Heart left ventricle (tissue), 16 donors: ENCODE data around the gene RFX2. TPM values are rescaled to one million over a fixed set of nuclear protein-coding genes. Genes with fewer than 3 reads are reported as not detected.

ENCODE experiments used
- ATAC-seq, 4 donors: fragments of 200-7000 bp; cut with Tn5 transposase; one replicate each; pipeline ENCODE4 v1.9.1; 2020 to 2022; ENCODE audit warnings: moderate library complexity in 4 of 4, mild to moderate bottlenecking in 3 of 4, moderate number of reproducible peaks in 1 of 4
- DNase-seq, 5 donors: peaks; one replicate each; pipeline ENCODE4 v3.0.0-alpha.2; 2020
- H3K27ac ChIP-seq, 12 donors: fragments of 200-600 bp; sonication (generic) in 4 of 12; one replicate each; pipeline versions ENCODE4 v1.5.0 to v1.8.0; 2016 to 2022; ENCODE audit warnings: mild to moderate bottlenecking in 2 of 12
- H3K27me3 ChIP-seq, 9 donors: fragments of 200-600 bp; sonication (generic) in 2 of 9; one replicate each; pipeline versions ENCODE4 v1.5.1 to v1.8.0; 2016 to 2022; ENCODE audit warnings: mild to moderate bottlenecking in 3 of 9
- H3K36me3 ChIP-seq, 9 donors: fragments of 200-600 bp; sonication (generic) in 2 of 9; one replicate each; pipeline versions ENCODE4 v1.5.0 to v1.8.0; 2018 to 2022; ENCODE audit warnings: mild to moderate bottlenecking in 2 of 9
- H3K4me1 ChIP-seq, 12 donors: fragments of 200-600 bp; sonication (generic) in 4 of 12; one replicate each; pipeline versions ENCODE4 v1.5.0 to v1.8.0; 2016 to 2022; ENCODE audit warnings: mild to moderate bottlenecking in 3 of 12
- H3K4me3 ChIP-seq, 12 donors: fragments of 200-600 bp; sonication (generic) in 4 of 12; one replicate each; pipeline versions ENCODE4 v1.5.0 to v1.8.0; 2017 to 2022; ENCODE audit warnings: mild to moderate bottlenecking in 9 of 12, moderate library complexity in 4 of 12
- H3K9me3 ChIP-seq, 12 donors: fragments of 200-600 bp; sonication (generic) in 4 of 12; one replicate each; pipeline versions ENCODE4 v1.5.0 to v1.8.0; 2016 to 2022; ENCODE audit warnings: mild to moderate bottlenecking in 1 of 12
- CTCF ChIP-seq, 12 donors: fragments of 200-600 bp; sonication (generic) in 4 of 12; IDR thresholded peaks; one replicate each; pipeline versions ENCODE4 v1.5.0 to v1.8.0; 2018 to 2022; ENCODE audit warnings: antibody characterized with exemption in 12 of 12, mild to moderate bottlenecking in 5 of 12
- POLR2A ChIP-seq, 2 donors: fragments of 450-650 bp; IDR thresholded peaks; one replicate each; pipeline ENCODE4 v1.6.1; 2017; ENCODE audit warnings: antibody characterized with exemption in 2 of 2, mild to moderate bottlenecking in 2 of 2, moderate library complexity in 2 of 2
- WGBS, 4 donors: extraction: QIAGEN DNeasy Blood & Tissue Kit in 2 of 4; methylation state at CpG; one replicate each; pipeline versions ENCODE4 v1.1.5 to v1.1.7; 2013 to 2018; 5-methylcytosine and 5-hydroxymethylcytosine counted together
- intact Hi-C, 10 donors: fragments of 100-400 bp; cut with DNase I; formaldehyde crosslinking; loops; one replicate each; pipeline versions ENCODE4 v1.11.1 to v1.14.2; 2022
- polyA plus RNA-seq, 2 donors: library from polyadenylated mRNA; stranded (reverse); fragments of 200-250 nt; gene quantifications; one replicate each; pipeline ENCODE4 v1.2.3, GENCODE V29; 2013
- total RNA-seq, 9 donors: library from RNA; depleted of rRNA in 2 of 9; stranded (reverse); fragments of >200 nt in 2 of 9; fragmentation: NEBNext Ultra II Directional in 3 of 9; extraction: Animal tissue kit (Norgen Biotek cat#: 25700) in 3 of 9; gene quantifications; one replicate each; pipeline versions ENCODE4 v1.1.0 to v1.2.4, GENCODE V29; 2016 to 2023
- donor health status: ischemic (EF 13 %, LVEDD 7.1; RV severe dilation, severe dysfunction).
- donor health status: healthy with polysubstance abuse.
- donor health status: DM: no; HTN: yes; CAD: no.
- donor health status: DM: no; HTN: no; CAD: no.
- donor health status: ischemic (EF 25% LVEDD 6.9; RV normal size, moderate dysfunction).
- donor health status: ischemic (EF 25% LVEDD 5.7; RV mildly dilated, moderate dysfunction).
- donor health status: healthy.
- donor health status: DM: yes; HTN: yes; CAD: no.
- donor health status: ischemic (EF 35%, LVEDD 5.7; RV mildly dilated, moderate dysfunction).
- donor health status: nonischemic (EF 11% LVEDD 7.7; RV severe dilation, severe dysfunction).
- donor health status: DM: yes; HTN: yes; CAD: no.
- donor health status: PGD.
- donor health status: ischemic (EF 29% LVEDD 5.4; RV normal size, mild dysfunction).
- donor health status: nonischemic (EF 23%, LVEDD 6.1; RV moderate dilation, normal function).

Gene RFX2
- total and polyA plus RNA-seq, 11 donors: 2.8 to 20.0 (median 5.9) TPM

- Histone ChIP-seq H3K36me3 (peaks cover 0 to 28% (median 9%) of the 10 kb centered on the region in 9 donors), H3K4me3 (peak within 1 kb of the TSS; percentile 69 to 100 (median 94)), H3K27ac (peak within 1 kb of the TSS; percentile 45 to 95 (median 89)), H3K4me1 (peaks cover 10 to 59% (median 43%) of the 10 kb centered on the region in 12 donors), H3K9me3 (no peaks in the 10 kb centered on the region), H3K27me3 (no peaks in the 10 kb centered on the region)
- intact Hi-C loops: loop anchor here in 3 of 10 donors (2.0 to 10.0 kb wide), 5 partner anchors 73 to 176 kb away; partner anchors contain the start of genes VMAC (in 3 of the 3), NDUFA11 (in 2 of the 3) and NRTN (in 1 of the 3)
- TF ChIP-seq CTCF (IDR thresholded peaks at IDR 0.05) (no peak), POLR2A (IDR thresholded peaks at IDR 0.05) (peak in 1 of 2 donors; percentile 80)
- ATAC-seq (peak; percentile 97 to 99 (median 98)), DNase-seq (peak; percentile 97 to 100 (median 99))
- 0 to 1% (median 1%) methylated on average over 26 to 88 of the region's 88 CpGs for WGBS, 4 donors
Measured at GRCh38 chr19:5977785-5978605, 132.3 kb downstream of the RFX2 start, which contains the start of gene RANBP3. TSS of gene RANBP3 (minus strand) at chr19:5978140. CDS start at chr19:5978082, 58 bp downstream.

GRCh38 chr19:5977222-5977784, 133.0 kb downstream of the RFX2 start:
- intact Hi-C loops: loop anchor here in 3 of 10 donors (5.0 to 10.0 kb wide), 4 partner anchors 73 to 175 kb away; partner anchors contain the start of genes NDUFA11 (in 2 of the 3), VMAC (in 2 of the 3) and NRTN (in 1 of the 3)
- H3K36me3 ChIP-seq: peaks cover 0 to 28% (median 10%) of the 10 kb centered on the region in 9 donors
- ATAC-seq: peak in 2 of 4 donors; percentile 19 to 24
- H3K27me3 ChIP-seq: no peaks in the 10 kb centered on the region
- TF ChIP-seq POLR2A (IDR thresholded peaks at IDR 0.05): no peak
- no peak for TF ChIP-seq CTCF (IDR thresholded peaks at IDR 0.05)
- H3K27ac ChIP-seq: peak overlapping the region; percentile 45 to 95 (median 89)
- DNase-seq: no peak
- 0 to 2% (median 1%) methylated on average over 9 to 43 of the region's 43 CpGs for WGBS, 4 donors
- peak overlapping the region; percentile 69 to 100 (median 94) for H3K4me3 ChIP-seq
- H3K9me3 ChIP-seq: no peaks in the 10 kb centered on the region
- H3K4me1 ChIP-seq: peaks cover 10 to 65% (median 45%) of the 10 kb centered on the region in 12 donors

GRCh38 chr19:5976768-5977167, 133.5 kb downstream of the RFX2 start:
- DNase-seq (no peak), ATAC-seq (no peak)
- Histone ChIP-seq H3K4me3 (peak overlapping the region in 11 of 12 donors; percentile 69 to 100 (median 92)), H3K27ac (peak overlapping the region in 3 of 12 donors; percentile 79 to 93 (median 92)), H3K36me3 (peaks cover 0 to 31% (median 10%) of the 10 kb centered on the region in 9 donors), H3K9me3 (no peaks in the 10 kb centered on the region), H3K4me1 (peaks cover 10 to 70% (median 45%) of the 10 kb centered on the region in 12 donors), H3K27me3 (no peaks in the 10 kb centered on the region)
- intact Hi-C loops: loop anchor here in 3 of 10 donors (5.0 to 10.0 kb wide), 4 partner anchors 72 to 174 kb away; partner anchors contain the start of genes NDUFA11 (in 2 of the 3), VMAC (in 2 of the 3) and NRTN (in 1 of the 3)
- TF ChIP-seq CTCF (IDR thresholded peaks at IDR 0.05) (no peak), POLR2A (IDR thresholded peaks at IDR 0.05) (no peak)
- WGBS, 4 donors: 54 to 58% (median 55%) methylated on average over 8 of the region's 8 CpGs
